Choroid plexus epithelial cell (primary cell): ENCODE results near the gene EHBP1.

ENCODE experiments used
- DNase-seq: peaks from one replicate; pipeline ENCODE4 v3.0.0-alpha.2; 2010; ENCODE audit warnings: low read depth
- H3K4me3 ChIP-seq: 2 replicates; pipeline ENCODE4 v1.5.1; 2011; ENCODE audit warnings: low read depth, mild to moderate bottlenecking, control low read depth, low read length, moderate library complexity
- TF ChIP-seq, protein P1 (sequence below): conservative IDR thresholded peaks from 2 replicates; pipeline ENCODE4 v1.5.1; 2011; ENCODE audit warnings: low read depth, mild to moderate bottlenecking, control low read depth, inconsistent platforms, low read length, moderate library complexity

Gene EHBP1

DNA sequence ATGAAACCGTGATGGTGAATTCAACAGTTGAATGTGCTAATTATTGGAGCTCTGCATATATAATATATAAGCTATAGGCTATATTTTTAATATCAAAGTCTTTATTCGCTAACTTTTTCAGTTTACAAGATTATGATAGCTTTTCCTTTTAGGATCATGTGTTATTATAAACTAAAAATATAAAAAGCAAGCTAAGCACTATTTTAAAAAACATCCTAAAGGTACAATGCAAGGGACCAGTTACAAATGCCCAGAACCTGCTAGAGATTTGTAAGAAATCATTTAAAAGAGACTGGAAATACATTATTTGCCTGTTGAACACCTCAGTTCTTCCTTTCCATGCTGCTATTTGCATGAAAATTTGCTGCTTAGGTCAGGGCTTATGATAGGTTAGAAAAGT lies 43.4 kb upstream of the EHBP1 start:
- no peak for DNase-seq
- TF ChIP-seq, protein P1, sequence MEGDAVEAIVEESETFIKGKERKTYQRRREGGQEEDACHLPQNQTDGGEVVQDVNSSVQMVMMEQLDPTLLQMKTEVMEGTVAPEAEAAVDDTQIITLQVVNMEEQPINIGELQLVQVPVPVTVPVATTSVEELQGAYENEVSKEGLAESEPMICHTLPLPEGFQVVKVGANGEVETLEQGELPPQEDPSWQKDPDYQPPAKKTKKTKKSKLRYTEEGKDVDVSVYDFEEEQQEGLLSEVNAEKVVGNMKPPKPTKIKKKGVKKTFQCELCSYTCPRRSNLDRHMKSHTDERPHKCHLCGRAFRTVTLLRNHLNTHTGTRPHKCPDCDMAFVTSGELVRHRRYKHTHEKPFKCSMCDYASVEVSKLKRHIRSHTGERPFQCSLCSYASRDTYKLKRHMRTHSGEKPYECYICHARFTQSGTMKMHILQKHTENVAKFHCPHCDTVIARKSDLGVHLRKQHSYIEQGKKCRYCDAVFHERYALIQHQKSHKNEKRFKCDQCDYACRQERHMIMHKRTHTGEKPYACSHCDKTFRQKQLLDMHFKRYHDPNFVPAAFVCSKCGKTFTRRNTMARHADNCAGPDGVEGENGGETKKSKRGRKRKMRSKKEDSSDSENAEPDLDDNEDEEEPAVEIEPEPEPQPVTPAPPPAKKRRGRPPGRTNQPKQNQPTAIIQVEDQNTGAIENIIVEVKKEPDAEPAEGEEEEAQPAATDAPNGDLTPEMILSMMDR: no peak
- H3K4me3 ChIP-seq: no peak overlapping the region

DNA sequence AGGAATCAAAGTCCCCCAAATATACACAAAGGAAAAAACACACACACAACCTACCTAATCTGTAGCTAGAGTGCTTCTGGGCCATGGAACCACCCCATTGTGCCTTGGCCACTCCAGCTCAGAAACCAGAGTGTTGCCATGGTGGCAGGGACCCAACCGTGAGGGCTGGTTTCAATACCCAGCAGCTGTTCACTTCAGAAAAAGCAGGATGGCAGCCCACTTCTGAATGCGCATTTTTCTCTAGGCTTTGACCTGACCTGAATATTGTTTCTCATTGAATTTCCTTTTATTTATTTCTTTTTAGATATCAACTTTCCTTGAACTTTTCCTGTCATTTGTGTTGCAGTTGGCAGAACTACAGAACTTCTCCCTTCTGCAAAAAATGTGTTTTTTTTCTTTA lies 43.0 kb upstream of the EHBP1 start:
- H3K4me3 ChIP-seq: no peak overlapping the region
- no peak for DNase-seq
- TF ChIP-seq, protein P1: no peak

DNA sequence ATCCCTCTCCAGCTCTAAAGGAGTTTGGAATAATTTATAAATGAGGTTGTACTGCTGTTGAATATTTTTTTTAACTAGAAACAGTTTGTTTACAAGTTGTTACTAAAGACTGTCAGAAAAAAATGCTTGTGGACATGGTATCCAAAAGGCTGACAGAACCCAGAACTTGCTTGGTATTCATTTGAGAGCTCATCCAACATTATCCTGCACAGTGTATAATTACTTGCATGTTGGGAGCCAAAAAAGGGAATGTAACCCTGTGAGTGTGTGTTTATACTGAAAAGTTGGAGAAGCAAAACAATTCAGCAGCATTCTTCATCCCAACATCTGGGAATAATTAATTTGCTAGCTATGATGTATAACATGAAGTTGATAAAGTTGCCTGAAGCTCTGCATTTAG lies 42.1 kb upstream of the EHBP1 start:
- TF ChIP-seq, protein P1: no peak
- DNase-seq: peak; percentile 40
- H3K4me3 ChIP-seq: no peak overlapping the region

DNA sequence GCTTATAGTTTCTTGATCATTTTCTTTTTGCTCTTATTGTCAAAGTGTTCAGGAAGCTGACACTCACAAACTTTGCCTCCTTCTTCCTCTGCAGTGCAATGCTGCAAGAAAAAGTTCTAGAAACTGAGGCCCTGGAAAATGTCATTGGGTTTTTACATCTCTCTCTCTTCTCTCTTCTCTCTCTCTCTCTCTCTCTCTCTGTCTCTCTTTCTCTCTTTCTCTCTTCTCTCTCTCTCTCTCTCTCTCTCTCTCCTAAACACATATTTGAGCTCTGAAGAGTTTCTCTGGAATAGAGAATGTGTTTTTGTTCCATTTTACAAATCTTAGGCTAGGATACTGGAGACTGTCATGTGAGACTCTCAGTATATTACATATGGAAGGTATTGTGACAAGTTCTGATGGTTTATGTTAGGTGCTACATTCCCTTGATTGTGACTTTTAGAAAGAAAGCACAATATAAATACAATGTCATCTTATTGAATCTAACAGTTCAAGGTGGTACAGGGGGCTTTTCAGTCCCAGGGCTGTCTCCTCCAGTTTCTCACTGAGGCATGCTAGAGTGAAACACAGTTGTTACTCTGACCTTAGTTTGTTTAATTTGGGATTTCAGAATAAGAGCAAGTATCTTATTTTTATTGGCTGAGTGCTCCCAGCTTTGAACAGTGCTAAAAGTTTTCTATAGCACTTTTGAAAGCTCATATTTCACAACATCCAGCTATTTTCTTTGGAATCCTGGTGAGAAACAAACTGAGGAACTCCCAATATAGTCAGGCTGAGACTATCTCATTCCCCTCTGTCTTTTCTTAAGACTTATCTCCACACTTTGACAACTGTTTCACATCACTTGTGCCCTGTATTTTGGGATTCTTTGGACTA lies 41.4 kb upstream of the EHBP1 start:
- H3K4me3 ChIP-seq: no peak overlapping the region
- DNase-seq: peak; percentile 81
- TF ChIP-seq, protein P1: no peak

DNA sequence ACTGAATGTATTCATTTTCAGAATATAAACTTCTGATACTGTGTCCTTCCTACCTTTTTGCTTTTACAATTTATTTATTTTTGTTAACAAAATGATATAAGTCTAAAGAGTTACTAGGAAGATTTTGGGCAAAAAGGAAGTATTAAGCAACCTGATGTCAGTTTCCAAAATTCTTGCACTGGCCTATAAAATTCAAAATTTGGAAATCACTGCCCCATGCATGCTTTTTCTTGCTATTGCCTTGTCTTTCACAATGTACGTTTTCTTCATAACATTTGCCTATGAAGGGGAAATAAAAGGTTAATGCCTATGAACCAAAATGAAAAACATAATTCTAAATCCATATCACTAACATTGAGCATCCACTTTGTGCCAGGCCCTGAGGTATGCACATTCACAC lies 40.1 kb upstream of the EHBP1 start:
- DNase-seq: no peak
- H3K4me3 ChIP-seq: no peak overlapping the region
- TF ChIP-seq, protein P1: no peak

DNA sequence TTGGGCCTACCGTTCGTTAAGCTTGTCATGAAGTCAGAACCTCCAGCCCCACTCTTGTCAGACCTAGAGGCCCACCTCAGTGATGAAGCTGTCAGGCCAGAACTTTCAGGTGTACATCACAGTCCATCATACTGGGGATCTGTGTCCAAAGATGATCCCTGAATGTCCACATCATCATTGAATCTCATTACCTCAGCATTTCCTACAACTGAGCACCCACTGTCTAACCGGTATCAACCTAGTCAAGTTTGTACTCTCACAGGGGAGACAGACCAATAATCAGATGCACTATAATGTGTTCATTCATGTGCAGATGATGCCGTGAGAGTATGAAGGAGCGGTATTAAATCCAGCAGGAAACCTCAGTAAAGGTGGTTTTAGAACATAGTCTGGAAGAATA lies 36.3 kb upstream of the EHBP1 start:
- H3K4me3 ChIP-seq: no peak overlapping the region
- TF ChIP-seq, protein P1: no peak
- no peak for DNase-seq

DNA sequence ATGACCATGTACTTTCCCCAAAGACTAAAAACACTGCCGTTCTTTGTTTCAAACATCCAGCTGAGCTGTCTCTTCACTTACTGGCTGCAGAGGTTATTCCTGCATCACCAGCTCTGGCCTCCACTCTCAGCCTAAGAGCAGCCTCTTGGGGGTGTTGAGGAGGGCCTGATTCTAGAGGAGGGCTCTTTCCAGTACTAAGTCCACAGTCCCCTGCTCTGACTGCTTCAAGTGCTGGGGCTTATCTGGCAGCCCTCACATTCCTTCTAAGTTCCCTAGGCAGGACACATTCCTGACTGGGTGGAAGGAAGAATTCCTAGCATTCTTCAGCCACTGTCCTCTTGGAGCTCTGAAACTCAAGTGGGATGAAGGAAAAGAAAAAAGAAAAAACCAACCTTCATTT lies 32.9 kb upstream of the EHBP1 start:
- DNase-seq: peak; percentile 74
- no peak overlapping the region for H3K4me3 ChIP-seq
- TF ChIP-seq, protein P1: no peak
